CD4-positive, alpha-beta T cell (primary cell): ENCODE results near the gene CAPRIN2. TPM values are rescaled to one million over a fixed set of nuclear protein-coding genes. Genes with fewer than 3 reads are reported as not detected.

Source experiments
- ATAC-seq: fragments of 200-7000 bp; cut with Tn5 transposase; one replicate; pipeline ENCODE4 v1.10.0; 2022; ENCODE audit warnings: mild to moderate bottlenecking; ENCODE audit not compliant: poor library complexity
- CTCF ChIA-PET: fragments of 350-600 bp; sonication (Branson Sonifier 250); formaldehyde crosslinking; loops from one replicate; lab custom pipeline; 2021; ENCODE audit warnings: antibody characterized with exemption, inconsistent platforms; lab: Charles Lee
- POLR2A ChIA-PET: fragments of 350-600 bp; sonication (Branson Sonifier 250); formaldehyde crosslinking; loops from one replicate; lab custom pipeline; 2021; ENCODE audit warnings: antibody characterized with exemption, inconsistent platforms; lab: Charles Lee
- DNase-seq, 14 experiments: peaks; one replicate each; pipeline ENCODE4 v3.0.0-alpha.2; 2013 to 2020; ENCODE audit warnings: mixed read lengths in 2 of 14
- H3K27ac ChIP-seq, 2 donors: one replicate each; pipeline versions ENCODE4 v1.5.1 to v1.7.0; 2013; ENCODE audit warnings: low read length in 2 of 2, low read depth in 1 of 2, mild to moderate bottlenecking in 1 of 2
- H3K27me3 ChIP-seq, 2 experiments: 1 replicate in 1 of 2; 2 replicates in 1 of 2; pipeline versions ENCODE4 v1.6.1 to v1.7.0; 2013; ENCODE audit warnings: low read length in 2 of 2, control low read depth in 1 of 2, mild to moderate bottlenecking in 1 of 2, moderate library complexity in 1 of 2; ENCODE audit not compliant: insufficient read depth in 2 of 2, control insufficient read depth in 1 of 2
- H3K36me3 ChIP-seq: one replicate; pipeline ENCODE4 v1.6.1; 2013; ENCODE audit warnings: low read length, control low read depth; ENCODE audit not compliant: insufficient read depth
- H3K4me1 ChIP-seq: one replicate; pipeline ENCODE4 v1.6.1; 2013; ENCODE audit warnings: low read length, control low read depth; ENCODE audit not compliant: insufficient read depth
- H3K4me3 ChIP-seq: one replicate; pipeline ENCODE4 v1.5.1; 2013; ENCODE audit warnings: mild to moderate bottlenecking, low read length, moderate library complexity
- H3K9me3 ChIP-seq, 2 experiments: 1 replicate in 1 of 2; 2 replicates in 1 of 2; pipeline versions ENCODE4 v1.6.1 to v1.7.0; 2013; ENCODE audit warnings: low read length in 2 of 2, mild to moderate bottlenecking in 2 of 2, control low read depth in 1 of 2, moderate library complexity in 1 of 2; ENCODE audit not compliant: control insufficient read depth in 1 of 2, insufficient read depth in 1 of 2
- H3K27ac Mint-ChIP-seq: one replicate; pipeline ENCODE4 v1.8.0; 2020; ENCODE audit warnings: mixed read lengths
- H3K27me3 Mint-ChIP-seq: one replicate; pipeline ENCODE4 v1.8.0; 2021; ENCODE audit warnings: mixed read lengths
- H3K36me3 Mint-ChIP-seq: one replicate; pipeline ENCODE4 v1.8.0; 2021; ENCODE audit warnings: low read depth, mixed read lengths
- H3K4me1 Mint-ChIP-seq: one replicate; pipeline ENCODE4 v1.8.0; 2021; ENCODE audit warnings: low read depth, mixed read lengths
- H3K4me3 Mint-ChIP-seq: one replicate; pipeline ENCODE4 v1.8.0; 2020; ENCODE audit warnings: mild to moderate bottlenecking, mixed read lengths
- H3K9me3 Mint-ChIP-seq: one replicate; pipeline ENCODE4 v1.8.0; 2020; ENCODE audit warnings: mixed read lengths
- CTCF ChIP-seq: fragments of 200-600 bp; IDR thresholded peaks from one replicate; pipeline ENCODE4 v1.8.0; 2022; ENCODE audit warnings: antibody characterized with exemption, mild to moderate bottlenecking
- intact Hi-C, 2 experiments: fragments of 100-400 bp; cut with DNase I in 1 of 2; cut with micrococcal nuclease in 1 of 2; formaldehyde crosslinking; loops; one replicate each; pipeline versions ENCODE4 v1.15.1 to v1.9.0; 2023 to 2025; cut with DNase I, micrococcal nuclease
- total RNA-seq, 174 experiments: library from RNA in 2 of 174; stranded (reverse) in 2 of 174; gene quantifications; one replicate each; pipeline ENCODE4 v1.2.3 and lab custom pipeline; 2021 to 2026

The CAPRIN2 gene
- total RNA-seq, 2 experiments from 2014 or later, result 21.2 to 24.6 TPM

GRCh38 chr12:30794020-30794419 lies 39.3 kb upstream of the CAPRIN2 start:
- no peaks in the 10 kb centered on the region for H3K9me3 Mint-ChIP-seq
- Histone ChIP-seq H3K27ac (no peak overlapping the region), H3K4me3 (no peak overlapping the region), H3K4me1 (peaks cover 19% of the 10 kb centered on the region), H3K36me3 (no peaks in the 10 kb centered on the region), H3K27me3 (peaks cover 28 to 34% of the 10 kb centered on the region in 2 experiments), H3K9me3 (no peaks in the 10 kb centered on the region)
- peaks cover 54% of the 10 kb centered on the region for H3K27me3 Mint-ChIP-seq
- no peak overlapping the region for H3K4me3 Mint-ChIP-seq
- no peak for ATAC-seq
- CTCF ChIA-PET, result no interaction called here
- no peak for DNase-seq
- no peak overlapping the region for H3K27ac Mint-ChIP-seq
- H3K36me3 Mint-ChIP-seq, result no peaks in the 10 kb centered on the region
- intact Hi-C loops, result no loop called here
- TF ChIP-seq CTCF, result no peak
- POLR2A ChIA-PET, result no interaction called here
- peaks cover 15% of the 10 kb centered on the region for H3K4me1 Mint-ChIP-seq

GRCh38 chr12:30792648-30793499 lies 38.1 kb upstream of the CAPRIN2 start:
- peaks cover 15% of the 10 kb centered on the region for H3K4me1 Mint-ChIP-seq
- Histone ChIP-seq H3K27ac (no peak overlapping the region), H3K4me3 (no peak overlapping the region), H3K36me3 (no peaks in the 10 kb centered on the region), H3K9me3 (no peaks in the 10 kb centered on the region), H3K27me3 (peaks cover 28% of the 10 kb centered on the region in 2 experiments), H3K4me1 (peaks cover 19% of the 10 kb centered on the region)
- H3K4me3 Mint-ChIP-seq, result no peak overlapping the region
- intact Hi-C loops, result no loop called here
- no peaks in the 10 kb centered on the region for H3K9me3 Mint-ChIP-seq
- H3K27me3 Mint-ChIP-seq, result peaks cover 42% of the 10 kb centered on the region
- no peak overlapping the region for H3K27ac Mint-ChIP-seq
- ATAC-seq (no peak), DNase-seq (no peak)
- H3K36me3 Mint-ChIP-seq, result no peaks in the 10 kb centered on the region
- ChIA-PET POLR2A (no interaction called here), CTCF (no interaction called here)
- TF ChIP-seq CTCF, result no peak

- ATAC-seq (no peak), DNase-seq (no peak)
- POLR2A ChIA-PET, result no interaction called here
- peaks cover 20 to 21% of the 10 kb centered on the region in 2 experiments for H3K27me3 ChIP-seq
- H3K27ac ChIP-seq, result no peak overlapping the region
- H3K4me1 Mint-ChIP-seq, result peaks cover 9% of the 10 kb centered on the region
- no peaks in the 10 kb centered on the region for H3K9me3 ChIP-seq
- H3K27me3 Mint-ChIP-seq, result peaks cover 35% of the 10 kb centered on the region
- H3K27ac Mint-ChIP-seq, result no peak overlapping the region
- H3K36me3 ChIP-seq, result no peaks in the 10 kb centered on the region
- H3K4me1 ChIP-seq, result peaks cover 19% of the 10 kb centered on the region
- no peaks in the 10 kb centered on the region for H3K36me3 Mint-ChIP-seq
- CTCF ChIA-PET, result no interaction called here
- intact Hi-C loops, result no loop called here
- no peak for TF ChIP-seq CTCF
- H3K9me3 Mint-ChIP-seq, result no peaks in the 10 kb centered on the region
- no peak overlapping the region for H3K4me3 Mint-ChIP-seq
- no peak overlapping the region for H3K4me3 ChIP-seq
Observed at GRCh38 chr12:30792085-30792484, 37.3 kb upstream of the CAPRIN2 start.
